Colonic mucosa (tissue), 4 donors: ENCODE measurements around the gene LRRN2. TPM values are rescaled to one million over a fixed set of nuclear protein-coding genes. Genes with fewer than 3 reads are reported as not detected.

Source experiments
- DNase-seq: peaks from one replicate; pipeline ENCODE4 v3.0.0-alpha.2; 2020
- H3K27ac ChIP-seq: fragments of 200-600 bp; one replicate; pipeline ENCODE4 v1.8.0; 2021
- H3K27me3 ChIP-seq: fragments of 200-600 bp; one replicate; pipeline ENCODE4 v1.8.0; 2021
- H3K36me3 ChIP-seq: fragments of 200-600 bp; one replicate; pipeline ENCODE4 v1.8.0; 2021
- H3K4me1 ChIP-seq: fragments of 200-600 bp; one replicate; pipeline ENCODE4 v1.8.0; 2021; ENCODE audit warnings: mild to moderate bottlenecking
- H3K4me3 ChIP-seq: fragments of 200-600 bp; one replicate; pipeline ENCODE4 v1.8.0; 2021
- H3K9ac ChIP-seq, 2 donors: one replicate each; pipeline ENCODE4 v1.7.0; 2013; ENCODE audit warnings: control low read depth in 2 of 2, low read depth in 2 of 2, low read length in 2 of 2
- H3K9me3 ChIP-seq: fragments of 200-600 bp; one replicate; pipeline ENCODE4 v1.8.0; 2021
- intact Hi-C: fragments of 100-400 bp; cut with DNase I; formaldehyde crosslinking; loops from one replicate; pipeline ENCODE4 v1.14.1; 2022
- total RNA-seq, 2 donors: library from RNA; stranded (reverse); fragmentation: NEBNext Ultra II Directional in 1 of 2; extraction: Animal tissue kit (Norgen Biotek cat#: 25700) in 1 of 2; gene quantifications; one replicate each; pipeline ENCODE4 v1.2.1, GENCODE V29; 2021
- TF ChIP-seq, protein P1 (sequence below): fragments of 200-600 bp; IDR thresholded peaks from one replicate; pipeline ENCODE4 v1.8.0; 2022; ENCODE audit warnings: antibody characterized with exemption, mild to moderate bottlenecking
- donor health status: healthy.
- donor health status: DM: no; HTN: no; CAD: no.
- donor health status: DM: no; HTN: no; CAD: no.

The LRRN2 gene
- total RNA-seq, 2 donors from 2014 or later = 13.1 to 13.9 TPM

DNA sequence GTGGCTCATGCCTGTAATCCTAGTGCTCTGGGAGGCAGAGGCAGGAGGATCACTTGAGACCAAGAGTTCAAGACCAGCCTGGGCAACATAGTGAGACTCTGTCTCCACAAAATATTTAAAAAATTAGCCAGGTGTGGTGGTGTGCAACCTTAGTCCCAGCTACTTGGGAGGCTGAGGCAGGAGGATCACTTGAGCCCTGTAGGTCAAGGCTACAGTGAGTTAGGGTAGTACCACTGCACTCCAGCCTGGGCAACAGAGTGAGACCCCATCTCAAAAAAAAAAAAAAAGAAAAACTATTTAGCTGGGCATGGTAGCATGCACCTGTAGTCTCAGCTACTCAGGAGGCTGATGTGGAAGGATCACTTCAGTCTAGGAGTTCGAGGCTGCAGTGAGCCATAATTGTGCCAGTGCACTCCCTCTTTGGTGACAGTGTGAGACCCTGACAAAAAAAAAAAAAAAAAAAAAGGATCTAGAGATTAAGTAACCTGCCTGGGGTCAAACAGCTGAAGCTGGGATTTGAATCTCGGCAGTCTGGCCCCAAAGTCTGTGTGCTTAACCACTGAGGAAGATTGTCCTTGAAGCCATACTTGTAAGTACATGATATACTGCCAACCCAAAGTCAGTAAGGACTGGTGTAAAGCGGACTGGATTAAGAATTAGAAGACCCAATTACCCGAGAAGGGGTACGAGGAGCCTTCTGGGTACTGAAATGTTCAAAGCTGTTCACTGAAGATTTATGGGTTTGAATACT lies 31.8 kb downstream of the LRRN2 start:
- H3K36me3 ChIP-seq = no peaks in the 10 kb centered on the region
- TF ChIP-seq, protein P1, sequence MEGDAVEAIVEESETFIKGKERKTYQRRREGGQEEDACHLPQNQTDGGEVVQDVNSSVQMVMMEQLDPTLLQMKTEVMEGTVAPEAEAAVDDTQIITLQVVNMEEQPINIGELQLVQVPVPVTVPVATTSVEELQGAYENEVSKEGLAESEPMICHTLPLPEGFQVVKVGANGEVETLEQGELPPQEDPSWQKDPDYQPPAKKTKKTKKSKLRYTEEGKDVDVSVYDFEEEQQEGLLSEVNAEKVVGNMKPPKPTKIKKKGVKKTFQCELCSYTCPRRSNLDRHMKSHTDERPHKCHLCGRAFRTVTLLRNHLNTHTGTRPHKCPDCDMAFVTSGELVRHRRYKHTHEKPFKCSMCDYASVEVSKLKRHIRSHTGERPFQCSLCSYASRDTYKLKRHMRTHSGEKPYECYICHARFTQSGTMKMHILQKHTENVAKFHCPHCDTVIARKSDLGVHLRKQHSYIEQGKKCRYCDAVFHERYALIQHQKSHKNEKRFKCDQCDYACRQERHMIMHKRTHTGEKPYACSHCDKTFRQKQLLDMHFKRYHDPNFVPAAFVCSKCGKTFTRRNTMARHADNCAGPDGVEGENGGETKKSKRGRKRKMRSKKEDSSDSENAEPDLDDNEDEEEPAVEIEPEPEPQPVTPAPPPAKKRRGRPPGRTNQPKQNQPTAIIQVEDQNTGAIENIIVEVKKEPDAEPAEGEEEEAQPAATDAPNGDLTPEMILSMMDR = no peak
- H3K9me3 ChIP-seq = no peaks in the 10 kb centered on the region
- H3K27ac ChIP-seq = no peak overlapping the region
- H3K27me3 ChIP-seq = no peaks in the 10 kb centered on the region
- intact Hi-C loops = no loop called here
- no peak overlapping the region for H3K9ac ChIP-seq
- no peak overlapping the region for H3K4me3 ChIP-seq
- peaks cover 15% of the 10 kb centered on the region for H3K4me1 ChIP-seq
- no peak for DNase-seq

DNA sequence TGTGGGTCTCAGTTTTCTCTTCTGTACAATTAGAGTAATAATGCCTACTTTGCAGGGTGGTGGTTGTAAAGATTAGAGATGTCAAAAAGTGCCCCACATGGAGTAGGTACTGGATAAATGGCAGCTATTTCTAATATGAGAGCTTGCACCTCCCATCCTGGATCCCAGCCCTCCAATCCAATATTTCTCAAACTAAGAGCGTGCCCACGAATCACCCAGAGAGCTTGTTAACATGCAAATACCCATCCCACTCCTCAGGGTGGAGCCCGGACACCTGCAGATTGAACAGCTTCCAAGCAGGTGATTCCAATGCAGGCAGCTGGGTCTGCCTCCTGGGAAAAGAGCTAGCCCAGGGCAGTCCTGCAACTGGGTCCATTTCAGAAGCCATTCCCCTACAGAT lies 33.0 kb downstream of the LRRN2 start:
- intact Hi-C loops = no loop called here
- Histone ChIP-seq H3K27me3 (no peaks in the 10 kb centered on the region), H3K9ac (no peak overlapping the region), H3K36me3 (no peaks in the 10 kb centered on the region), H3K27ac (no peak overlapping the region), H3K4me1 (peaks cover 15% of the 10 kb centered on the region), H3K4me3 (no peak overlapping the region), H3K9me3 (no peaks in the 10 kb centered on the region)
- TF ChIP-seq, protein P1 = no peak
- DNase-seq = peak; percentile 34

DNA sequence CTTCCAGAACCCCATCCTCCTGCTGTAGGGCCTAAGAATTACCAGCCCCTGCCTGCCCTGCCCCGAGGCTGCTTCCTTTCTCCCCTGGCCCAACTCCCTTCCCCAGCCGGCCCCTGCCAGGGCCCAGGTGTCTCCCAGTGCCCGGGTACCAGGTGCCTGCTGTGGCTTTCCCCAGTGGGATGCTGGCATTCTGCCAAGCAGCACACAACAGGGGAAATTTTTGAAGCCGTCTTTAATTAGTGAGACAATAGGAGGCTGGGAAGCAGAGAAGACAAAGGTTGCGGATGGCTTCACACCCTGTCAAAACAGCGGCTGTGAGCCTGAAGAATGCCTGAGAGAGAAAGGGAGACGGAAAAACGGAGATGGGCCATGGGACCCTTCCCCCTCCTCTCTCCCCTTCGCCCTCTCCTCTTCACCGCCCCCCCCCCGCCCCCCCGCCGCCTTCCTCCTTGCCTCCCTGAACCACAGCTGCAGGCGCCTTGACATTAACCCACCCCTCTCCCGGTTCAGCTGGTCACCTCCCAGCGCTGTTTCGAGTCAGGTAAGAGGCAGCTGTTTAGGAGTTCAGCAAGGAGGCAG lies 33.6 kb downstream of the LRRN2 start:
- Histone ChIP-seq H3K9me3 (no peaks in the 10 kb centered on the region), H3K9ac (no peak overlapping the region), H3K27ac (peak overlapping the region; percentile 52), H3K27me3 (no peaks in the 10 kb centered on the region), H3K4me1 (peaks cover 15% of the 10 kb centered on the region), H3K4me3 (no peak overlapping the region), H3K36me3 (no peaks in the 10 kb centered on the region)
- DNase-seq = peak; percentile 21
- intact Hi-C loops = no loop called here
- TF ChIP-seq, protein P1 = no peak

DNA sequence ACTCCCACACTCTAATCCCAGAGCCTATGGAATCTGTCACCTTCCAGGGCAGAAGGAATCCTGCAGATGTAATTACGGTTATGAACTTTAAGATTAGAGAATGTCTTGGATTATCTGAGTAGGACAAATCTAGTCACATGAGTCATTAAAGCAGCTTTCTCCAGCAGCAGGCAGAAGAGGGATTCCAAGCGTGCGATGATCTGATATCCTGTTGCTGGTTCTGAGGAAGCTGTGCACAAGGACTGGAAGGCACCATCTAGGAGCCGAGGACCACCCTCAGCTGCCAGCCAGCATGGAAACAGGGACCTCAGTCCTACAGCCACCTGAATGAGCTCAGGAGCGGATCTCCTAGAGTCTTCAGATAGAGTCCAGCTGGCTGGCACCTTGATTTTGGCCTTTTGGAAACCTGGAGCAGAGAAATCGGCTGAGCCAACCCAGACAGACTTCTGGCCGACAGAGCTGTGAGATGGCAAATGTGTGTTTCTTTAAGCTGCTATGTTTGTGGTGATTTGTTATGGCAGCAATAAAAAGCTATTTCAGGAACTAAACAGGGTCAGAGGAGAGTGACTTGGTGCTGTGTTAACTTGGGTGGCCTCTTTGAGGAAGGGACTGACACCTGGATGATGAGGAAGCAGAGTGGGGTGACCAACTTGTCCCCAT lies 34.5 kb downstream of the LRRN2 start:
- peaks cover 15% of the 10 kb centered on the region for H3K4me1 ChIP-seq
- H3K4me3 ChIP-seq = no peak overlapping the region
- no peaks in the 10 kb centered on the region for H3K27me3 ChIP-seq
- H3K9me3 ChIP-seq = no peaks in the 10 kb centered on the region
- no peaks in the 10 kb centered on the region for H3K36me3 ChIP-seq
- intact Hi-C loops = no loop called here
- TF ChIP-seq, protein P1 = no peak
- H3K9ac ChIP-seq = peak overlapping the region in 1 of 2 donors; percentile 29
- H3K27ac ChIP-seq = peak overlapping the region; percentile 52
- DNase-seq = peak; percentile 29

DNA sequence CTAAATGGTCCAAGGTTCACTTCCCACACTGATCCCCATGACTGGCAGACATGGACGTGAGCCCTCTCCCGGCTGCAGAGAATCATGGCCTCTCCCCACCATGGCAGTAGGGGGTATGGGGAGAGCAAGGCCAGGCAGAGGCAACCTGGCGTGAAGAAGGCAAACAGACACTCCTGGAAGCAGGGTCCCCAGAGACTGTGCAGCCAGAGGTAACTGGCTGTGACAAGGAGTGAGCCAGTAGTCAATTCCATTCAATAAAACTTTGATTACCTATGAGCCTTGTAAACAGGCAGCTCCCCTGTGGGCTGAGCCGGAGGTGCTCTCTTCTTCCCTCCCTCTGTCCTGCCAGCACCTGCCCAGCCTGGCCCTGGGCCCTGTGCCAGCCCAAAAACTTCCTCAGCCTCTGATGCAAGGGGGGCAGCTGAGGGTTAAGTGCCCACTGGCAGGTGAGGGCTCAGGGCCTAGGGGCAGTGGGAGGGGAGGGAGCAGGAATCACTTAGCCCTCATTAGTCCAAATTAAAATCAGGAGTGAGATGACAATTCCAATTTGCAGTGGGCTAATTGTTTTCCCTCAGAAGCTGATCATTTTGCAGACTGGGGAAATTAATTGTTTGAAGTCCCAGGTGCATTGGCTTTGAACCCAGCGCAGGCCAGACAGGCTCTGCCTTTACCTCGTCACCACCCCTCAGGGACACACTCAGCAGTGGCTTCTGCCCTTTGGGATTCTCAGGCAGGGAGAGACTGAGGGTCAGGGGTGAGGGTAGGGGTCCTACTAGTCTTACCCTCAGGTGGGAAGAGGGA lies 35.6 kb downstream of the LRRN2 start:
- Histone ChIP-seq H3K27me3 (no peaks in the 10 kb centered on the region), H3K9ac (peak overlapping the region in 1 of 2 donors; percentile 32), H3K4me3 (no peak overlapping the region), H3K9me3 (no peaks in the 10 kb centered on the region), H3K36me3 (no peaks in the 10 kb centered on the region), H3K4me1 (peaks cover 15% of the 10 kb centered on the region), H3K27ac (peak overlapping the region; percentile 47)
- intact Hi-C loops = no loop called here
- TF ChIP-seq, protein P1 = no peak
- DNase-seq = peak; percentile 65
